Stimulated activated CD4-positive, alpha-beta T cell treated with anti-CD3 and anti-CD28 coated beads, Interleukin-2, amount 100 ng/mL, for 48 hours (primary cell): ENCODE data around the gene IRF2BP2.

Experiments
- DNase-seq, 2 donors: peaks; one replicate each; pipeline ENCODE4 v3.0.0-alpha.2; 2020

IRF2BP2 gene

DNA sequence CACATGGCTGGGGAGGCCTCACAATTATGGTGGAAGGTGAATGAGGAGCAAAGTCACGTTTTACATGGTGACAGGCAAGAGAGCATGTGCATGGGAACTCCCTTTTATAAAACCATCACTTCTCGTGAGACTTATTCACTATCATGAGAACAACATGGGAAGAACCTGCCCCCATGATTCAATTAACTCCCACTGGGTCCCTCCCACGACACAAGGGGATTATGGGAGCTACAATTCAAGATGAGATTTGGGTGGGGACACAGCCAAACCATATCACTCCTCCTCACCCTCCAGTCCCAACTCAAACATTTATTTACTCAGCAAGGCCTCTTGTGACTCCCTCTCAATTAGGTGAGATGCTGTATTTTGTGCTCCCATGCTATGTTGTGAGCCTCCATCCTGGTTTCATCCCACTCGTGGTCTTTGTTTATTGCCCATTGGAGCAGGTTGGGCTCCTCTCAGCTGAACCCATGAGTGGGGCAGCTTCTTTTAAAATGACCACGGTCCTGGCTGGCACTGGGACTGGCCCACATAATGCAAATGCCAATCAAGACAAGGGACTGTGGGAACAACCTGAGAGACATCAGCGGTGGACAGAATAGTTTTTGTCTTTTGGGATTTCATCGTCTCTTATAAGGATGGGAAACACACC, 28.8 kb downstream of the IRF2BP2 start:
- DNase-seq = no peak

DNA sequence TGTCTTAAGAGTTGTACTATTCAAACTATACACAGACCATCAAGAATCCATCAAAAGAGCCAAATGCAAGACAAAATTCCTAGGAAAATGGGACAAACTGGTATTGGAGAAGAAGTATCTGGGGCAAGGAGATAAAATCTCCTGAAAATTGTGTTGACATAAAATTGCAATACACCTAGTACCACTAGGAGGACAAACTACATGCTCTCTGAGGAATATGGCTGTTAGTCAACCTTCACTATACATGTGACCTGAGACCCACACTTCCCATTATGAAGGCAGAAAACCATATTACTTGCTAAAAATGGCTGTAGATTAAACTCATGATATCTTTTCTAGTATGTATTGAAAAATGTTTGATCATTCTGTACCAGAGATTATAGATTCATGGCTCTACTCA, 30.0 kb downstream of the IRF2BP2 start:
- DNase-seq = no peak

DNA sequence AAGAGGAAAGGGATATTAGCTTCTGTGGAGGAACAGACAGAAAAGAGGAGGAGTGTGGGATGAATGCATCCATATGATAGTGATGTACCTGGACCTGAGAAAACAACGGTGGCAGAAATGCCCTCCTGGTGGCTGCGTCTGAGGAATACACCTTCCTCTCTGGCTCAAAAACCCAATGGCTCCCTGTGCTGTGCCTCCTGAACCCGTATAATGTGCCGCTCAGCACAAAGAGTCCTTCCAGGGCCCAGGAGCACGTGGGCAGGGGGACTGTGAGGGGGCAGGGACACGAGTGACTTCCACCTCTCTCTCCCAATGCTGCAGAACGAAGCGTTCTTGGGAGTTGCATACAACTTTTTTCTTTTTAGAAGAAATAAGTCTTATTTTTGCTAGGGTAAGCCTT, 31.2 kb downstream of the IRF2BP2 start:
- DNase-seq = no peak

DNA sequence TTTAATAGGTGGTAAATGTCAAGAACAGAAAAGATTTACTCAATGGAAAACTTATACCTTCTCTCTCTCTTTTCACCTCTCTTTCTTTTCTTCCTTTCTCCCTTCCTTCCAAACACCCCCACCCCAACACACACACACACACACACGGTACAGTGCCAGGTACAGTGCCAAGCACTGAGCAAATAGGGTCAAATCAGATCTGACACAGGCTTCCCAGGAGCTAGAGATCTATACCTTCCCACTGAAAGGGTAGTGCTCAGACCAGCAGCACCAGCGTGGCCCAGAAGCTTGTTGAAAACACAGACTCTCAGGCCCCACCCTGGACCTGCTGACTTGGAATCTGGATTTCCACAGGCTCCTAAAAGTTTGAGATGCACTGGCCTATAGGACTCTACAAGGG, 31.9 kb downstream of the IRF2BP2 start:
- no peak for DNase-seq

DNA sequence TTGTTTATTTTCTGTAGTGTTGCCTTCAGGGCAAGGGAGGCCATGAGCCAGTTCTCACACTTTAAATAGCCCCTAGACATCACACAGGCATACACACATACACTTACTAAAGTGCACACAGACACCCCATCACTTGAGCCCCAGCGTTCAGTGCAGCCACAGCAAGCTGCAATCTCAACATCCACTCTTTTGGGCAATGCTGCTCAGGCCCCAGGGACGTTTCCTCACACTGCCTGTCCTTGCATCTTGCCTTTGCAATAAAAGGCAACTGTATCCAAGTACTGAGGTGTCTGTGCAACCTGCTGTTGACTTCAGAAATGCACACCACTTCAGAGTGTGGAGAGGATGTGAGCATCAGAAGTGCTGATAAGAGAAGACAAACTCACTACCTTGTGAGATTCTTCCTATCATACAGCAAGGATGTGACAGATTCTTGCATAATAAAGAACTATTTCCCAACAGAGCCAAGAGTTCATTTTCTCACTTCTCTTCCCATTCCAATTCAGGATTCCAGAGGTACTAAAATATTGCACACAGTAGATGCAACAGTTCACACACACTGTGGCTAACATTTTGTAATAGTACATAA, 36.2 kb downstream of the IRF2BP2 start:
- DNase-seq = no peak

DNA sequence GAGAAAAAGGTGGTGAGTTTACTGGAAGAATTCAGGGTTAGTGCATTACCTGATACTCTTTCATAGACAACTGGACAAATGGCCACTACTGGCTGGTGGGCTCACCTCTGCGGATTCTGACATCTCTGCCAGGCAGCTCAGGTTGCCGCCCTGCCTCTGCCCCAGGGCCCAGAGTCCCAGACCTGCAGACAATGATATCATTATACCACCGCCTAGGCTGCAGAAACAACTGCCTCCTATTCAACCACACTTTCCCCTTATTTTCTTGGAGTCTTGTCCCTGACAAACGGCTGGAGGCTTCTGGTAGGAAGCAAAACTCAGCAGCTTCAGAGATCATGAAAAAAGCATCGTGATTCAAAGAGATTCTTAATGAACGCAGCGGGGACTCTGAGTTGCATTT, 37.0 kb downstream of the IRF2BP2 start:
- no peak for DNase-seq

DNA sequence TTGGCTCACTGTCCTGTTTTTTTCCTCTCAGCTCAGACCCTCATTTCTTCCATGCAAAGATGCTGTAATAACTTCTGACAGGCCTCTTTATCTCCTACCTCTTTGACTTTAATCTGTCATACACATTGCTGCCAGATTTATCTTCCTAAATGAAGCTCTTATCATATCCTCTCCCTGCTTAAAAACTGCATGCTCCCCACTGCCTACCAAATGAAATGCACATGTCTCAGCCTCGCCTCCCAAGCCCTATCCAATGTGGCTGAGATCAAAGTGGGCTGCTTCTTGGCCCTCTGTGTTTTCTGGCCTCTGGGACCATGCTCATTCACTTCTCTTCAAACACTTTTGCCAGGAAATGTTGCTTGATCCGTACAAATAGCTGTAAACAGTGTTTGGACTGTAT, 38.3 kb downstream of the IRF2BP2 start:
- no peak for DNase-seq

DNA sequence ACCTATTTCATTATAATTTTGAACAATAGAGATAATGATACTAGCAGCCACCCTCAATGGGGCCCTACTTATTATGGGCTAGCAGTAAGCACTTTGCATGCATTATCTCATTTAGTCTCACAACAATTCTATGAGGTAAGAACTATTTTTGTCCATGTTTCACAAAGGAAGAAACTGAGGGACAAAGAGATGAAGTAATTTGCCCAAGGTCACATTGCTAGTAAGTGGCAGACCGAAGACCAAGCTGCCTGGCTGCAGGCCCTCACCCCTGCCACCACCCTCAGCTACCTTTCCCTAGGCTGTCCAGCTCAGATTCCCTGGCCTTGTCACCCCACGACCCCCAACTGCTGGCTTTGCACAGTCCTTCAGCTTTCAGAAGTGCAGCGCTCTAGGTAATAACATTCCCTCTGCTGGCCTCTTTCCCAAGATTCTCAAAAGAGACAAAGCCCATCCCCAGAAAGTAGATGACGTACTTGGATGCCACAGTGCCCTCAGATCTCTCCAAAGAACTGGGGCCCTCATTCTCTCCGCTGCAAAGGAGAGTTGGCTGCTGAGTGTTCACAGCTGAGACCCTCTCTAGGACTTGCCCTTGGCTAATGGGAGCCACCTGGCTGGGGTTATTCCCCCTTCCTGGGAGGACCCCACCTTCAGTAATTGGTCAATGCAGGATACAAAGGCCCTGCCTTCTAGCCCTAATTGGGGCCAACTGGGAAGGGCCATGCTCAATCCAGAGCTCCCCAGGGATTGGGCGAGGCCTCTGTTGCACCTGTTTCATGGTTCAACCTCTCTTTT, 39.5 kb downstream of the IRF2BP2 start:
- no peak for DNase-seq

DNA sequence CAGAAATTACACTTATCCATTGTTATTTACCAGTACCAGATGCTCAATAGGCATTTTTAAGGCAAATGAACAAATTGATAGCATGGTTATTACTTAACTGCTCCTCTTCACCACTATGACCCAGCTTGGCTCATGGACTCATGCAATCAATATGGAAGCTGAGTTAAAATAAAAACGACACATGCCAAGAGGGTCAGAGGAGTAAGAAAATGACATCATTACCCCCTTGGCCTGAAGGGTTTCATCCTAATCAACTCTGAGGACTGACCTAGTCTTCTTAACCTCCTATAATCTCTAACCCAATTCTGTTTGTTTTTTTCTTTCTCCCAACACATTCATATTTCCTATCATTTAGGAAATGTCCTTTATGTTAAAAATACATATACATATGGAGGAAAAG, 41.6 kb downstream of the IRF2BP2 start:
- no peak for DNase-seq

DNA sequence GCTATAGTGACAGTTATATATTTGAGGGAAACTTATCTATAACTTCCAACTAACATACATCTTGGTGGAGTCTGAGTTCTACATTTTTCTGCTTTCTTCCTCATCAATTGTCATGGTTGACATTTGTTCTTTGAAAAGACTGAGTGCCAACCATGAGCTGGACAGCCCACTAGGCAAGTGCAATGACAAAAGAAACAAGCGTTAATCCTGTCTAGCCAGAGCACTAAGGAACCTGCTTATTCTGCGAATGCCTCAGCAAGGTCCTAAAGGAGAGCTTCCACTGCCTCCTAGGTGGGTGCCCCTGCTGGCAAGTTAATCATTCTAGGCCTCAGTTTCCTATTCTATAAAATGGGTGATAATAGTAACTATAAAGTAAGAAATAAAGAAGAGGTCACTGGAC, 44.8 kb downstream of the IRF2BP2 start:
- DNase-seq = no peak

DNA sequence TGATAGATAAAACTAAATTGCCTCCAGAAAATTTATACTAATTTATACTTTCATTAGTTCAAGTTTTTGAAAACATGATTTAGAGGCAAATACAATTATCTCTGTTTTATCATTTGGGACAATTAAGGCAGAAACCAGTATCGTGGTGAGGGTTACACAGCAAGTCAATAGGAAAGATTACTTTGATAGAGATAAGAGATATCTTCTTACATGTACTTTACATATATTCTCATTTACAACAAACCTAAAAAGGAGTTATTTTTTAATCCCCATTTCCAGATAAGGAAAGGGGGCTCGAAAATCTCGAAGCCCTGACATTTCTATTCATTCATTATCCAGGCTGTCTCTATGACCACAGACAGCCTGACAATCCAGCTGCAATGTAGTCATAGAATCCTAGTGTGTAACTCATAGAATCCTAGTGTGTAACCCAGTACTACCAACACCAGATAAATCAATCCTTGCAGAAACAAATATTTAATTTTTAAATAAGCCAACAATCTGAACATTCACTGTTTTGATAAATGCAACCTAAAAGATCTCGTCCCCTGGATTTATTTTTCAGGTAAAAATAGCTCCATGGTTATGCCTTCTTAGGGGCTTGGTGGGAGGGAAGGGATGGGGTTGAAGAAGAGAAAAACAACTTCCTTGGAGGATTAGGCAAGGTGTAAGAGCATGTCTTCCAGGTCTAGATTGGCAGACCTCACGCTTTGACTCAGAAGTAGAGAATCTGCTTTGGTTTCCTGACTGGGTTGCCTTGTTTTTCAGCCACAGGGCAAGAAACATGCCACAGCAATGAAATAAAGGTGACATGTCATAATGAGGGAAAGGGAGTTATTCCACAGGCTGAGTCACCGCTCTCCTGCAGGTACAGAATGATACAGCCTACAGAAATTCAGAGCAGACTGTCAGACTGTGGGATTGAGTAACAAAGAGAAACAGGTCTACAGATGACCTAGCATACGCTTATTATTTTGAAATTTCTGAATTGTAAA, 45.6 kb downstream of the IRF2BP2 start:
- DNase-seq = peak in 1 of 2 donors; percentile 7

DNA sequence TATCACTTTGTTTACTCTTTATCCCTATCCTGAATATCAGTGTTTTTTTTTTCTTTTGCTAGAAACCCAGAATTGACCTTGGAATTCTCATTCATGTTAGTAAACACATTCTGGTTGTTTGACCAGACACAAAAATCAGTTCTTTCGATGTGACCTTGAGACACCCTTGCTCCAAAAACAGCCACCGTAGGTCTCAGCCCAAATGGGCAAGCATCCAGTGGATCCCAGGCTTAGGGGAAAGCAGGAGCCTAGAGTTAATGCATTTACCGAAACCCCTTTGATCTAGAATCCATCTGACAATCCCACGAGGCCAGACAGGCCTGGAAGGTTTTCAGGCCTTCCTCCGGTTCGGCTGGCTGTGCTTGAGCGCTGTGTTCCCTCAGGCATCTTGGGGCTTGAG, 47.6 kb downstream of the IRF2BP2 start:
- no peak for DNase-seq

DNA sequence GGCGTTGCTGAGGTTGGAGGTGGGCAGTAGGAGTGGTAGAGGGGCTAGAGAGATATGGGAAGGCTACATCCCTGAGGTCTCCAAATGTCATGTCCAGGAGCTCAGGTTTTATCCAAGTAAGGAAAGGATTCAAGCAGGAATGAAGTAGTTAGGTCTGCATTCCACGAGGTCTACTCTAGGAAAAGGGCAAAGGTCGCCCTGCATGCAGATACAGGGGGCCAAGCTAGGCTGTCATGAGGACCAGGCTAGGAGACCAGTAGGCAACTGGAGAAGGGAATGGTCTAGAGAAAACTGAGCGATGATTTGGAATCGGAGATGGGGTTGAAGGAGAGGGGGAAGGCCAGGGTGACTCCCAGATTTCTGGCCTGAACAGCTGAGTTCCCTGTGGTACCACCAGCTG, 48.7 kb downstream of the IRF2BP2 start:
- no peak for DNase-seq

DNA sequence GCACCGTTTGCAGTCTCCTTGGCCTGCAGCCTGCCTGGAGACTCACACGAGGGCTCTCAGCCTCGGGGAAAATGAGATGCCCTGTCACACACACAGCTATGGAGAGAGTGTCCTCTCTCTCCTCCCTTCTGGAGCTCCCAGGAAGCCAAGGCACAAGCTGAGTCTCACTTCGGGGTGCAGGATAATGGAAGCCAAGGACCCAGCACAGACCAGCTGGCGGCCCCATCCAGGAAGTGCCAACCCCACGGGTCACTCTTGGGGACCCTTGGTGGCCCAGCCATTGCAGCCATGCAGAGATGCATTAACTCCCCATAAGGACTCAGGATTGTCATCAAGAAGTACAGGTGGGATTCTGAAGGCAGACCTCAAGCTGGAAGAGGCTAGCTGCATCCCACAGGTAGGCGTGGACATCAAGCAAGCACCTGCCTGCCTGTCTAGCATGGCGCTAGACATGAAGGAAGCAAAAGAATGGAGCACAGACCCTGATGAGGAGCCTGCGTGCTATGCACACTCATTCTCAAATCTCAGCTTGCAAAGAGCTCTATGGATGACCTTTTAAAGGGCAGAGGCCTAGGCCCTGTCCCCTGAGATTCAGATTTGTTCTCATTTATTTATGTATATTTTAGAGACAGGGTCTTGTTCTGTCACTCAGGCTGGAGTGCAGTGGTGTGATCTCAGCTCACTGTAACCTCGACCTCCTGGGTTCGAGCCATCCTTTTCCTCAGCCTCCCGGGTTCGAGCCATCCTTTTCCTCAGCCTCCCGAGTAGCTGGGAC, 49.9 kb downstream of the IRF2BP2 start:
- no peak for DNase-seq

DNA sequence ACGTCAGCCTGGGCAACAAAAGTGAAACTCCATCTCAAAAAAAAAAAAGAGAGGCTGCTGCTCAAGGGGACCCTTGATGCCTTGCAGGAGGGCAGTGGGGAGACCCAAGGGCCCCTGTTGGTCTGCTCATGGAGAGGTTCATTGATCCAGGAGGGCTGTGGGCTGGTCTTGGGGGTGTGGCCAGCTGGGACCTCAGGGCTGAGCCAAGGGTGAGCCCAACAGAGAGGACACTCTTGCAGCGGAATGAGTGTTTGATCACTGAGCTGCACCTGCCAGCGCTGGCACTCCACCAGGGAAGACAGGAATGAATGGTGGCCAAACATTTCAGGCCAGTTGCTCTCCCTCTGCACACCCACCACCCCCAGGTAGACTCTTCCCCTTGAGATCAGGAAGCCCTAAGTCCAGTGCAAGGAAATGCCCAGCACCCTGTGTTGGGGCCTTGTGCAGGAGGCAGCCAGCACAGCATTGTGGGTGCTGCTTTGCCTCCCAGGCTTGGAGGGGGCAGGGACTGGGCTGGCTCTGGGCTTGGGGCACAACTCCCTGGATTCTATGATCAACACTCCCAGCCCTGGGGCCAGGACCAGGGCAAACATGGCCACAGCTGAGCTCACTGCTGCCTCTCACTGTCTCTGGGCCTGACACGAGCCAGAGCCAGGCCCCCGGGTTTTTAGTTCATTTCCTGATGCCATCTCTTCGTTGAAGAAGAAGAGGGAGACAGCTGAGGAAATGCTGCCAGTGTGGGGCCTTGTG, 50.7 kb downstream of the IRF2BP2 start:
- no peak for DNase-seq

DNA sequence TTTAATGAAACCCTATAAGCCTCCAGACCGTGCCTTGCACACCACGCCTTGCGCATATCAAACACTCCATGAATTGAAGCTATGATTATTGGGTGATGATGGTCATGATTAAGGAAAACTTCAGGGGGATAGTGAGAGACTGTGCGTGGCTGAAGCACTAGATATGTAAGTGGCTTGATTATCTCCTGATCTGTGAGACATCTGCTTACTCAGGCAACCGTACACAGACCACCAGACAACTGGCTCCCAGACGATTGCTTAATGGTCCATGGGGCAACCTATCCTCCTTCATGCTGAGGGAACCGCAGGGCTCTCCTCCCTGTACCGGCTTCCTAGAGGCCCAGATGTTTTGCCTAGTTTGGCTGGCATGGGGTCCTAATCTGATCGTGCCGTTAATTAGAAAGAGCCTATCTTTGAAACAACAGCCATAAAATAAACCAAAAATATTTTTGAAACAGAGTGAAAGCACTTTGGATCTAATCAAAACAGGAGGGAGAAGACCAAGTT, 51.6 kb downstream of the IRF2BP2 start:
- DNase-seq = no peak

DNA sequence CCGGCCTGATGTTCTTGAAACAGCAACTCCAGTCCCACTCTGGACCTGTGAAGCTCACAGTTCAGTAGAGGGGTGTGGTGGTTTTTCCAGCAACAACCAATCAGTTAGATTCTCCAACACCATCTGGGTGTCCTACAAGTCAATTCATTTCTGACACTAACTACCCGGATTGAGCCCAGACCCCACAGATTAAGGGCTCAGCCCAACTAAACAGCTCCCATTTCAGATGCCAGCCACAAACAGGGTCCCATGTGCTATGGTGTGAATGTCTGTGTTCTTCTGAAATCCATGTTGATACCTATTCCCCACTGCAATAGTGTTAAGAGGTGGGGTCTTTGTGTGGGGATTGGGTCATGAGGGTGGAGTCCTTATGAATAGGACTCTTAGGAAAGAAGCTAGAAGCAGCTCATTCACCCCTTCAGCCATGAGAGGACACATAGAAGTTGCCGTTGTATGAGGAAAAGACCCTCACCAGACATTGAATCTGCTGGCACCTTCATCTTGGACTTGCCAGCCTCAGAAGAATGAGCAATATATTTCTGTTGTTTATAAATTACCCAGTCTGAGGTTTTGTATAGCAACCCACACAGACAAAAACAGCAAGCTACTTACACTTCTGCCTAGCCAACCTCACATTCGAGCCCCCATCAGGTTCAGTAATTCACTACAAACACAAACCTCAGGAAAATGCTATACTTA, 53.6 kb downstream of the IRF2BP2 start:
- DNase-seq = no peak

DNA sequence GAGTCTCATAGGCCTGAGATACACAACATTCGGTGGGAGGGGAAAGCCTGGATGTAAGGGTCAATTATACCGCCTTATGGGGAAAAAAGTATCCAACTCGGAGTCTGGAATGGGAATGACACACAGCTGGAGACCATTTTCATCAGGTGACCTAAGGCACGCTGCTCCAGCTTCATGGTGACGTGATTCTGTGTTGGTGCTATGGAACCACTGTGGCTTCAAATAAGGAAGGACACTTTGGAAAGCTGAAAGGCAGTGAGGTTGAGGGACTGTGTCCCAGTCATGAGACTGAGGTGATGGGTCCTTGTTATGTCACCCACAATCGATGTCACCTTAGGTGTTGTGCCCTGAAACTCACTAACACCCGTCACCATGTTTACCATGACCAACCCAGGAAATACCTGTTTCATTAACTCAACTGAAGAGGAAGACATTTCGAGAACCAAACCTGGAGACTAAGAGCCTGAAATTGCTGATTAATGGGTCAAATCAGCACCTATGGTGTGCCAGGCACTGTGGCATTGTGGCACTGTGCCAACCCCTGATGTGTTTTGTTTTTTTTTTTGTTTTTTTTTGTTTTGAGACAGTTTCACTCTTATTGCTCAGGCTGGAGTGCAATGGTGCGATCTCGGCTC, 54.5 kb downstream of the IRF2BP2 start:
- DNase-seq = no peak

DNA sequence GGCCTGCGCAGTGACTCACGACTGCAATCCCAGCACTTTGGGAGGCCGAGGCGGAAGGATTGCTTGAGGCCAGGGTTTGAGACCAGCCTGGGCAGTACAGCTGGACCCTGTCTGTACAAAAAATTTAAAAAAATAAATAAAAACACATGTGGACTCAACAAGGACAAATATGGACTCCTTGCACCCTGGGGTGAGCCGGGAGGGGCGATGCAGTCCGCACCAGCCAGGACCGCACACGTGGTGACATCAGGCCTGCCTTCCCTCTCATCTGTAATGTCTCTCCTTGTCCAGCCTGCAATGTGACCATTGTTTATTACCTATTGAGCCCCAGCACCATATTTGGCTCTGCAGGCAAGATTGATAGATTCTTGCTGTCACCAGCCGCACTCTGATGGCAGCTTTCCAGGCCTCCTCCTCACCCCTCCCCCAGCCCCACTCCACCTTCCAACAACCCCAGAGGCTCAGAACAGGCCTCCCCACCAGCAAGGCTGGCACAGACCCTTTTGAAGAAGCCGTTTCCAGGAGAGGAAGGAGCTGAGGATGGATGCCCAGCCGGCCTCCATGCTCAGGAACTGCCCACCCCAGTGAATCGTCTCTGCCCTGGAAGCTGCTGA, 55.2 kb downstream of the IRF2BP2 start:
- DNase-seq = no peak
